ENCODE data around the gene MACROD2.

MACROD2 gene

GRCh38 chr20:15256676-15257568 lies 1261.6 kb downstream of the MACROD2 start:
- no peak for DNase-seq

DNA sequence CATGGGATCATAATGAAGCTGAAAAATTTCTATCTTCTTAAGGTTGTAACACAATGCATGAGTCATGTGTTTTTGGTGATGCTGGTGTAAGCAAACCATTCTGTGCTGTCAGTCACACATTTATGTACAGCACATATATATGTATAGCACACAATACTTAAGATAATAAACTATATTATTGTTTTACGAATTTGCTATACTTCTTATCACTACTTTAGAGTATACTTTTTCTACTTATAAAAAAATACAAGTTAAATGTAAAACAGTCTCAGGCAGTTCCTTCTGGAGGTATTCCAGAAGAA lies 1262.2 kb downstream of the MACROD2 start:
- no peak for DNase-seq

GRCh38 chr20:15265581-15266309 lies 1270.4 kb downstream of the MACROD2 start:
- DNase-seq, result no peak

GRCh38 chr20:15267935-15268334 lies 1272.6 kb downstream of the MACROD2 start:
- no peak for DNase-seq

- DNase-seq, result no peak
Observed at GRCh38 chr20:15278041-15278440, 1282.7 kb downstream of the MACROD2 start.

- DNase-seq, result no peak
Observed at GRCh38 chr20:15287329-15287728, 1292.0 kb downstream of the MACROD2 start.

- DNase-seq, result no peak
Observed at GRCh38 chr20:15288106-15288505, 1292.8 kb downstream of the MACROD2 start.

DNA sequence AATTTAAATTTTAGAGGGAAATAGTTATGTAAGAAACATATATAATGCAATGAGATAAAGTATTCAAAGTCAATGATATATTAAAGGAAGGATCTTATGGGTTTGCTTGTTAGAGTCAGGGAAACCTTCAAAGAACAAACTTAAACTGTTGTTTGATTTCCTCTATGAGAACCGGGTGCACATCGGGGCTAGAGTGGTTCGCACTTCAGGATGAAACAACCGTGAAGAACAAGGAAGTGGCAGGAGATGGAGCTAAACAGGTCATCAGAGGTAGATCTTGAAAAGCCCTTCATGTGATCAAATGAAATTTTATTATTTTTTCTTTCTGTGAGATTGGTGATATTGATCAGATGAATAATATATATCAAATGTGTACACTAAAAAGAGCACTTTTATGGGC lies 1294.0 kb downstream of the MACROD2 start:
- DNase-seq, result no peak

DNA sequence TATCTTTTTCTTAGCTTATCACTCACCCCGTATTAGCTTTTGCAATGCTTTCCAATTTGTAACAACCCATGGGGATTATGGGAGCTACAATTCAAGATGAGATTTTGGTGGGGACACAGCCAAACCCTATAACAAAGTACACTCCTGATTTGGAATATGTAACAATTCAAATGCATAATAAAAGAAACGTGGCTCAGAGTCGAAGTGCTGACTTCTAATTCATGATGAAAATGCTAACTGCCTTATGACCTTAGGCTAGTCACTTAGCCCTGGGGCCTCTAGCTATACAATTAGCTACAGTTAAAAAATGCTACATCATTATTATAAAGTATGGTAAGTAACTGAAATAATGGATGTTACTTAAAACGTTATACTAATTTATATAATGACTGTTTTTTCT lies 1297.1 kb downstream of the MACROD2 start:
- no peak for DNase-seq

- DNase-seq, result no peak
Observed at GRCh38 chr20:15296422-15296821, 1301.1 kb downstream of the MACROD2 start.

- DNase-seq, result no peak
Observed at GRCh38 chr20:15297059-15297875, 1302.0 kb downstream of the MACROD2 start.

- no peak for DNase-seq
Observed at GRCh38 chr20:15302075-15302474, 1306.8 kb downstream of the MACROD2 start.

DNA sequence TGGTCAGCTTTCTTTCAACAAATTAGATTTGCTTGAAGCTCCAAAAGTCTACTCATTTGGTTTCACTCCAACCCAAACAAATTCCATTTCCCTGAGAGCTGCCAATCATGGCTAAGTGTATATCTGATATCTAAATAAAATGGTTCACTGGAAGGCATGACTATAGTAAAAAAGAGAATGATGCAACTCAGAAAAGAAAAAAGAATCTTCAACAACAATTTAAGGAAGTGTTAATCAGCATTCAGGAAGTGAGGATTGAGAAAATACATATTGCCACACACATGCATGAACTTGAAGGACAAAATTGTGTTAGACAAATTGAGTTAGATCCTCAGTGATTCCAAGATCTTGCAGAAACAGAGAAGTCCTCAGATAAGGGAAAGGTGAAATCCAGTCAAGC lies 1315.0 kb downstream of the MACROD2 start:
- DNase-seq, result peak; percentile 90

DNA sequence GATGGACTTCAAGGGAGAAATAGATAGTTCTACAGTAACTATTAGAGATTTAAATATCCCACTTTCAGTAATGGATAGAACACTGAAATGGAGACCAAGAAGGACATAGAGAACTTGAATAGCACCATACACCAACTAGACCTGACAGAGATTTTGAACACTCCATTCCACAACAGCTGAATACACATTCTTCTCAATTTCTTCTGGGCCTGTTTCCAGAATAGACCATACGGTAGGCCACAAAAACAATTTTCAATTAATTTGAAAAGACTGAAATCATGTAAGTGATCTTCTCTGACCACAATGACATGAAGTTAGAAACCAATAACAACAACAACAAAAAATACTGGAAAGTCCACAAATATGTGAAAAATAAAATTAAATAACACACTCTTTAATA lies 1321.2 kb downstream of the MACROD2 start:
- DNase-seq, result no peak

- peak; percentile 83 for DNase-seq
Observed at GRCh38 chr20:15317546-15318232, 1322.4 kb downstream of the MACROD2 start.

DNA sequence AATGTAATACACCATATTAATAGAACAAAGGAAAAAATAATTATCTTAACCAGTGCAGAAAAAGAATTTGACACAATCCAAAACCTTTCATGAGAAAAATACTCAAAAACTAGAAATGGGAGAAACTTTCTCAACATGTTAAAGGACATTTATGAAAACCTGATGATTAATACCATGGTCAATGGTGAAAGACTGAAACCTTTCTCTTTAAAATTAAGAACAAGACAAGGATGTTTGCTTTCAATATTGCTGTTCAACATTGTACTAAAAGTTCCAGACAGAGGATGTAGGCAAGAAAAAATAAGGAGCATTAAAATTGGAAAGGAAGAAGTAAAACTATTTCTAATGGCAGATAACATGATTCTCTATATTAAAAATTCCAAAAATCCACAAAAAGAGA lies 1323.4 kb downstream of the MACROD2 start:
- peak; percentile 73 for DNase-seq

DNA sequence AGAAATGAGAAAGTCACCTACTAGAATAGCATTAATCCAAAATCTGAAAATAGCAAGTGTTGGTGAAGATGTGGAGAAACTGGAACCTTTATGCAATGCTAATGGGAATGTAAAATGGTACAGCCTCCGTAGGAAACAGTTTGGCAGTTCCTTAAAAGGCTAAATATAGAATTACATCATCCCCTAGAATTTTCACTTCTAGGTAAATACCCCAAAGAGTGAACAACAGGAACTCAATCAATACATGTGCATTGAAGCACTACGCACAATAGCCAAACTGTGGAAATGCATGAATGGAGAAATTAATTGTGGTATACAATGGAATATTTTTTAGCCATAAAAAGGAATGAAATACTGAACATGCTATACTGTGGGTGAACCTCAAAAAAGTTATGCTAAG lies 1324.1 kb downstream of the MACROD2 start:
- DNase-seq, result peak; percentile 63

GRCh38 chr20:15320941-15321340 lies 1325.6 kb downstream of the MACROD2 start:
- no peak for DNase-seq

DNA sequence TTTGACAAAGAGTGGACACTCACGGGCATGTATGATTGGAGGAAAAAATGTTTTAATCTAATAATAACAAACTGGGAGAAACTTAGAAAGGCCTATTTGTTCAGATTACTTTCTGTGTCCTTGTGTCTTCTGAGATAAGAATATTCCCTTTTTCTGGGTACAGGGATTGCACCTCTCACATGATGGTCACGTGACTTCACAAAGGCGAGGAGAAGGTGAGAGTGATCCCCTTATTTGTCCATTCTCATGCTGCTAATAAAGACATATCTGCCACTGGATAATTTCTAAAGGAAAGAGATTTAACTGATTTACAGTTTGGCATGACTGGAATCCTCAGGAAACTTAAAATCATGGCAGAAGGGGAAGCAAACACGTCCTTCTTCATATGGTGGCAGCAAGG lies 1331.8 kb downstream of the MACROD2 start:
- DNase-seq, result no peak

DNA sequence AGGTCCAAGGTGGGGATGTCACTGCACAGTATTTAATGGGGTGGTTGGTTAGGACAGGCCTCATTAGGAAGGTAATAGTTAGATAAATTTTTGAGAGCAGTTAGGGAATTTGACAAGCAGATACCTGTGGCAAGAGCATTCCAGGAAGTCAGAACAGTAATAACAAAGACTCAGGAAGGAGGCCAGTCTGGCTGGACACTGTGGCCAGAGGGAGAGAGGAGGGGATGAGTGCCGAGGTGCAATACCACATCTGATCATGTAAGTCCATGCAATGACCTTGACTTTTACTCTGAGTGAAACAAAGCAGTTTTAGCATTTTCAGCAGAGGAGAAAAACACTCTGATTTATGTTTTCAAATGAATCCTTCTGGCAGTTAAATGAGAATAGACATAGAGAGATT lies 1332.8 kb downstream of the MACROD2 start:
- DNase-seq, result no peak

DNA sequence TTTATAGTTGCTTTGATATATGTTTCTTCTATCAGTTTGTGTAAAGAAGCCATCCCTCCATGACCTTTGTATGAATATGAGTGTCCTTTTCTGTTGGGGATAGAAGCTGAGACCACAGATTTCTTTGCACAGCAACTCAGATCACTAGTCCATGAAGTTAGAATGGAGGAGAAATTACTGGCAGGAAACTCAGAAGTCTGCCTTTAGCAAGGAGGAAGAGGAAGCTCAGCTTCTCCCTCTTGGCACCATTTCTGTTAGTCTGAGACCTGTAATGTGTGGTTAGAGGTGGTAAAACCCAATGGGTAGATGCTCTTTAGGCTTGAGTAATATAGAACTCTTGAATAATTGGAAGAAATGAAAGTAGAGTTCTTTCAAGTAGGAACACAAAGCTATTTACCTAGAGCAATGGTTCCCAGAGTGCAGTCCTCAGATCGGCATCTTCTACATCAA lies 1337.4 kb downstream of the MACROD2 start:
- DNase-seq, result no peak

DNA sequence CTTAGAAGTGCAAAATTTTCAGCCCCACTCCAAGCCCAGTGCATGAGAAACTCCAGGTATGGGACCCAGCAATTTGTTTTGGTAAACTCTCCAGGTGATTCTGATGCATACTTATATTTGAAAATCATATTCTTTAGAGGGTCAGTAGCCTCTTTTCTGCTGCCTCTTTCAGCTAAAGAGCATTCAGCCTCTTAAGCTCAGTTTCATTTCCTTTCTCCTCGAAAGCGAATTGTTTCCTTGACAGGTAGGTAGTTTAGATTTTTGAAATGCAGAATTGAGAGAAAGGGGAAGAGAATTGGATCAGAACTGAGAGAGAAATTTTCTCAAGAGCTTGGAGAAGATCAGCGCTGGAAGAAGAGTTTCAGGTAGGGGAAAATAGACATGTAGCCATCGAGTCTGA lies 1337.9 kb downstream of the MACROD2 start:
- DNase-seq, result no peak

DNA sequence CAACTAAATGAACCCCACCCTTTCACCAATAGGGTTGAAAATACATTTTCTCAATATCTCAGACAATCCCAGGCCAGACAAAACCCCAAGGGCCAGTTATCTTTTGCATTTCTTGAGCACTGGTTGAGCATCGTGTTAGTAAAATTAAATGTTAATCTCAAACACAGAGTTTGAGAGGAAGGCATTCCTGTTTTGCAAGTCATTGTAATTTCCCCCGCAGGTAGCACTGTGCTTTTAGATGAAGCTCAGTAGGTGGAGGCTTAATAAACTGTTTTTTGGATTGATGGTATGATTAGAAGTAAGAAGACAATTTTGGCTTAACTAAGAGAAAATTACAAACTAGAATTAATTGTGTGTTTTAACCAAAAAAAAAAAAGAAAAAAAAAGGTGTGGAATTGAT lies 1340.7 kb downstream of the MACROD2 start:
- no peak for DNase-seq
